ENCODE data around the gene CACHD1.

- TF ChIP-seq CTCF (IDR thresholded peaks at IDR 0.05): no peak
- TF ChIP-seq POLR2A (IDR thresholded peaks at IDR 0.05): no peak
- no peak for TF ChIP-seq POLR2AphosphoS5 (IDR thresholded peaks at IDR 0.05)
Observed at GRCh38 chr1:64530969-64531692, 61.2 kb downstream of the CACHD1 start.

Measured in prostate gland (tissue), 2 donors.